ENCODE results near the gene VWF.
"Not testable (repeated sequence)": the region's sequence is repeated elsewhere in the genome, so short reads cannot be mapped to it uniquely, and the experiment has no call there.

VWF gene

GRCh38 chr12:6025703-6026298 is 98.7 kb downstream of the VWF start:
- not testable (repeated sequence) for H3K4me3 ChIP-seq (ENCODE audit: low read length); H3K27ac ChIP-seq (ENCODE audit: low read depth, low read length); H3K4me1 ChIP-seq (ENCODE audit: insufficient read depth, low read length); H3K36me3 ChIP-seq (ENCODE audit: insufficient read depth, low read length); H3K27me3 ChIP-seq (ENCODE audit: insufficient read depth, low read length); H3K9ac ChIP-seq (ENCODE audit: low read depth, low read length); H3K9me3 ChIP-seq (ENCODE audit: insufficient read depth, low read depth, low read length)
- WGBS, result 79% methylated on average over 8 of the region's 9 CpGs

GRCh38 chr12:6024066-6024465 is 100.4 kb downstream of the VWF start:
- not testable (repeated sequence) for H3K4me3 ChIP-seq (ENCODE audit: low read length); H3K4me1 ChIP-seq (ENCODE audit: insufficient read depth, low read length); H3K27me3 ChIP-seq (ENCODE audit: insufficient read depth, low read length); H3K27ac ChIP-seq (ENCODE audit: low read depth, low read length); H3K36me3 ChIP-seq (ENCODE audit: insufficient read depth, low read length); H3K9me3 ChIP-seq (ENCODE audit: insufficient read depth, low read depth, low read length); H3K9ac ChIP-seq (ENCODE audit: low read depth, low read length)
- 89% methylated on average over 2 of the region's 2 CpGs for WGBS

GRCh38 chr12:6020930-6021329 is 103.5 kb downstream of the VWF start:
- no peaks in the 10 kb centered on the region for H3K36me3 ChIP-seq (ENCODE audit: insufficient read depth, low read length)
- no peak overlapping the region for H3K4me3 ChIP-seq (ENCODE audit: low read length)
- WGBS, result 91% methylated on average over 5 of the region's 5 CpGs
- no peaks in the 10 kb centered on the region for H3K27me3 ChIP-seq (ENCODE audit: insufficient read depth, low read length)
- no peaks in the 10 kb centered on the region for H3K9me3 ChIP-seq (ENCODE audit: insufficient read depth, low read depth, low read length)
- no peak overlapping the region for H3K9ac ChIP-seq (ENCODE audit: low read depth, low read length)
- H3K4me1 ChIP-seq (ENCODE audit: insufficient read depth, low read length), result no peaks in the 10 kb centered on the region
- no peak overlapping the region for H3K27ac ChIP-seq (ENCODE audit: low read depth, low read length)

- H3K4me1 ChIP-seq (ENCODE audit: insufficient read depth, low read length); H3K9me3 ChIP-seq (ENCODE audit: insufficient read depth, low read depth, low read length); H3K36me3 ChIP-seq (ENCODE audit: insufficient read depth, low read length); H3K4me3 ChIP-seq (ENCODE audit: low read length); H3K27me3 ChIP-seq (ENCODE audit: insufficient read depth, low read length); H3K9ac ChIP-seq (ENCODE audit: low read depth, low read length); H3K27ac ChIP-seq (ENCODE audit: low read depth, low read length): not testable (repeated sequence)
- WGBS, result 94% methylated on average over 8 of the region's 10 CpGs
Measured at GRCh38 chr12:6020511-6020910, 104.0 kb downstream of the VWF start.

- not testable (repeated sequence) for H3K4me3 ChIP-seq (ENCODE audit: low read length); H3K27me3 ChIP-seq (ENCODE audit: insufficient read depth, low read length); H3K27ac ChIP-seq (ENCODE audit: low read depth, low read length); H3K9me3 ChIP-seq (ENCODE audit: insufficient read depth, low read depth, low read length); H3K36me3 ChIP-seq (ENCODE audit: insufficient read depth, low read length); H3K4me1 ChIP-seq (ENCODE audit: insufficient read depth, low read length); H3K9ac ChIP-seq (ENCODE audit: low read depth, low read length)
- WGBS, result 98% methylated on average over 24 of the region's 24 CpGs
Measured at GRCh38 chr12:6019256-6019655, 105.2 kb downstream of the VWF start.

- H3K9me3 ChIP-seq (ENCODE audit: insufficient read depth, low read depth, low read length), result no peaks in the 10 kb centered on the region
- H3K27me3 ChIP-seq (ENCODE audit: insufficient read depth, low read length), result no peaks in the 10 kb centered on the region
- H3K4me3 ChIP-seq (ENCODE audit: low read length), result no peak overlapping the region
- H3K9ac ChIP-seq (ENCODE audit: low read depth, low read length), result no peak overlapping the region
- 96% methylated on average over 10 of the region's 10 CpGs for WGBS
- H3K27ac ChIP-seq (ENCODE audit: low read depth, low read length), result no peak overlapping the region
- H3K4me1 ChIP-seq (ENCODE audit: insufficient read depth, low read length), result no peaks in the 10 kb centered on the region
- no peaks in the 10 kb centered on the region for H3K36me3 ChIP-seq (ENCODE audit: insufficient read depth, low read length)
Measured at GRCh38 chr12:6018265-6018664, 106.2 kb downstream of the VWF start.

GRCh38 chr12:6016756-6017155 is 107.7 kb downstream of the VWF start:
- WGBS, result 84% methylated on average over 6 of the region's 7 CpGs
- Histone ChIP-seq H3K27me3 (ENCODE audit: insufficient read depth, low read length) (no peaks in the 10 kb centered on the region), H3K4me1 (ENCODE audit: insufficient read depth, low read length) (no peaks in the 10 kb centered on the region), H3K36me3 (ENCODE audit: insufficient read depth, low read length) (no peaks in the 10 kb centered on the region), H3K9me3 (ENCODE audit: insufficient read depth, low read depth, low read length) (no peaks in the 10 kb centered on the region), H3K9ac (ENCODE audit: low read depth, low read length) (no peak overlapping the region), H3K27ac (ENCODE audit: low read depth, low read length) (no peak overlapping the region), H3K4me3 (ENCODE audit: low read length) (no peak overlapping the region)

GRCh38 chr12:6016004-6016403 is 108.5 kb downstream of the VWF start:
- not testable (repeated sequence) for H3K27me3 ChIP-seq (ENCODE audit: insufficient read depth, low read length); H3K27ac ChIP-seq (ENCODE audit: low read depth, low read length); H3K9ac ChIP-seq (ENCODE audit: low read depth, low read length); H3K9me3 ChIP-seq (ENCODE audit: insufficient read depth, low read depth, low read length); H3K36me3 ChIP-seq (ENCODE audit: insufficient read depth, low read length); H3K4me3 ChIP-seq (ENCODE audit: low read length); H3K4me1 ChIP-seq (ENCODE audit: insufficient read depth, low read length)
- WGBS, result 94% methylated on average over 11 of the region's 12 CpGs

- H3K4me3 ChIP-seq (ENCODE audit: low read length); H3K27me3 ChIP-seq (ENCODE audit: insufficient read depth, low read length); H3K36me3 ChIP-seq (ENCODE audit: insufficient read depth, low read length); H3K4me1 ChIP-seq (ENCODE audit: insufficient read depth, low read length); H3K27ac ChIP-seq (ENCODE audit: low read depth, low read length); H3K9ac ChIP-seq (ENCODE audit: low read depth, low read length); H3K9me3 ChIP-seq (ENCODE audit: insufficient read depth, low read depth, low read length): not testable (repeated sequence)
- WGBS, result 40% methylated on average over 1 of the region's 3 CpGs
Measured at GRCh38 chr12:6015271-6015670, 109.2 kb downstream of the VWF start.

- H3K4me3 ChIP-seq (ENCODE audit: low read length); H3K9ac ChIP-seq (ENCODE audit: low read depth, low read length); H3K9me3 ChIP-seq (ENCODE audit: insufficient read depth, low read depth, low read length); H3K27me3 ChIP-seq (ENCODE audit: insufficient read depth, low read length); H3K4me1 ChIP-seq (ENCODE audit: insufficient read depth, low read length); H3K36me3 ChIP-seq (ENCODE audit: insufficient read depth, low read length); H3K27ac ChIP-seq (ENCODE audit: low read depth, low read length): not testable (repeated sequence)
- WGBS, result 100% methylated on average over 1 of the region's 4 CpGs
Measured at GRCh38 chr12:6010631-6011350, 113.7 kb downstream of the VWF start.

- no peak overlapping the region for H3K27ac ChIP-seq (ENCODE audit: low read depth, low read length)
- H3K4me1 ChIP-seq (ENCODE audit: insufficient read depth, low read length), result no peaks in the 10 kb centered on the region
- no peak overlapping the region for H3K4me3 ChIP-seq (ENCODE audit: low read length)
- no peaks in the 10 kb centered on the region for H3K27me3 ChIP-seq (ENCODE audit: insufficient read depth, low read length)
- no peaks in the 10 kb centered on the region for H3K36me3 ChIP-seq (ENCODE audit: insufficient read depth, low read length)
- no peaks in the 10 kb centered on the region for H3K9me3 ChIP-seq (ENCODE audit: insufficient read depth, low read depth, low read length)
- 92% methylated on average over 2 of the region's 3 CpGs for WGBS
- H3K9ac ChIP-seq (ENCODE audit: low read depth, low read length), result no peak overlapping the region
Measured at GRCh38 chr12:5997260-5997659, 127.2 kb downstream of the VWF start.

GRCh38 chr12:5996459-5996858 is 128.0 kb downstream of the VWF start:
- Histone ChIP-seq H3K9me3 (ENCODE audit: insufficient read depth, low read depth, low read length) (no peaks in the 10 kb centered on the region), H3K4me1 (ENCODE audit: insufficient read depth, low read length) (no peaks in the 10 kb centered on the region), H3K9ac (ENCODE audit: low read depth, low read length) (no peak overlapping the region), H3K27me3 (ENCODE audit: insufficient read depth, low read length) (no peaks in the 10 kb centered on the region), H3K36me3 (ENCODE audit: insufficient read depth, low read length) (no peaks in the 10 kb centered on the region), H3K27ac (ENCODE audit: low read depth, low read length) (no peak overlapping the region), H3K4me3 (ENCODE audit: low read length) (no peak overlapping the region)
- WGBS, result 88% methylated on average over 3 of the region's 3 CpGs

Data from HUES64 (cell line).